Medulla oblongata (tissue), 1 donor: ENCODE measurements around the gene TMEM87A.
"Not testable (repeated sequence)": the region's sequence is repeated elsewhere in the genome, so short reads cannot be mapped to it uniquely, and the experiment has no call there.

Source experiments
- DNase-seq: peaks from one replicate; pipeline ENCODE4 v3.0.0-alpha.2; 2015; ENCODE audit errors: extremely low spot score

The TMEM87A gene

DNA sequence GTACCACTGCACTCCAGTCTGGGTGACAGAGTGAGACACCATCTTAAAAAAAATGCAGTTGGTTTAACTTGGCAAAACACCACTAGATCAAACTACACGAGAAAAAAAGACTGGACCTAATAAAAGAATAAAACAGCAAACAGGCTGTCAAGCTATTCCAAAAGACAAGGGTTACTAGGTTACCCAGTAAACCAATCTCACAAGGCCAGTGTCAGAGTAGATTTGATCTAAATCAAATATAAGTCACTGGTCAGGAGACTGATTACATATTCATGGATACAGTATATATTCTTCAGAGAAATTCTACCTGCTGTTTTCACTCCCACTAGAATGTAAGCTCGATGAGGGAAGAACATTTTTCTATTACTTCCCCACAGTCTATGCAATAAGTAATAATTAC is 2.7 kb downstream of the TMEM87A start:
- no peak for DNase-seq

- no peak for DNase-seq
These were observed 5.9 kb downstream of the TMEM87A start for GRCh38 chr15:42267286-42267685.

- DNase-seq, result no peak
These were observed 8.4 kb downstream of the TMEM87A start for GRCh38 chr15:42264795-42265194.

- DNase-seq, result no peak
These were observed 19.9 kb downstream of the TMEM87A start for GRCh38 chr15:42253300-42253699.

DNA sequence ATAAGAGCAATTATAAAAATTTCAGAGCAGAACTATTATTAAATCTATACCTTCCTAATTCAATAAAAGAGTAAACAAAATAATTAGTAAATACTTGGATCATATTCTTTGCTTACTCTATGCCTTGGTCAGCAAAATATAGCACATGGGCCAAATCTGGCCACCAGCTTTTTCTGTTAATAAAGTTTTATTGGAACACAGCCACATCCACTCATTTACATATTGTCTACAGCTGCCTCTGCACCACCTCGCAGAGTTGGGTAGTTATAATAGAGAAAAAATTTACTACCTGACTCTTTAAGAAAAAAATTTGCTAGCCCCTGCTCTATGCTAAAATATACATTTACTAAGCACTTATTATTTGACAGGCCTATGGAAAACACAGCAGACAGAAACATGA is 32.4 kb downstream of the TMEM87A start:
- DNase-seq, result no peak

GRCh38 chr15:42239528-42240182 is 33.6 kb downstream of the TMEM87A start:
- no peak for DNase-seq

- no peak for DNase-seq
These were observed 40.1 kb downstream of the TMEM87A start for GRCh38 chr15:42233107-42233506.

GRCh38 chr15:42232606-42233005 is 40.6 kb downstream of the TMEM87A start:
- no peak for DNase-seq

GRCh38 chr15:42231088-42231487 is 42.1 kb downstream of the TMEM87A start:
- peak; percentile 20 for DNase-seq

DNA sequence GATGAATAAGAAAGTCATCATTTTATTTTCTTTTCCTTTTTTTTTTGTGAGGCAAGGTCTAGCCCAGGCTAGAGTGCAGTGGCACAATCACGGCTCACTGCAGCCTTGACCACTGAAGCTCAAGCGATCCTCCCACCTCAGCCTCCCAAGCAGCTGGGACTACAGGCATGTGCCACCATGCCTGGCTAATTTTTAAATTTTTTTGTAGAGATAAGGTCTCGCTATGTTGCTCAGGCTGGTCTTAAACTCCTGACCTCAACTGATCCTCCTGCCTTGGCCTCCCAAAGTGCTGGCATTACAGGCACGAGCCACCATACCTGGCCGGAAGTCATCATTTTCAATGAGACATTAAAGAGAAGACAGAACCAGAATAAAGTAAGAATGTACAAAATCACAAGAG is 44.3 kb downstream of the TMEM87A start:
- DNase-seq, result not testable (repeated sequence)

DNA sequence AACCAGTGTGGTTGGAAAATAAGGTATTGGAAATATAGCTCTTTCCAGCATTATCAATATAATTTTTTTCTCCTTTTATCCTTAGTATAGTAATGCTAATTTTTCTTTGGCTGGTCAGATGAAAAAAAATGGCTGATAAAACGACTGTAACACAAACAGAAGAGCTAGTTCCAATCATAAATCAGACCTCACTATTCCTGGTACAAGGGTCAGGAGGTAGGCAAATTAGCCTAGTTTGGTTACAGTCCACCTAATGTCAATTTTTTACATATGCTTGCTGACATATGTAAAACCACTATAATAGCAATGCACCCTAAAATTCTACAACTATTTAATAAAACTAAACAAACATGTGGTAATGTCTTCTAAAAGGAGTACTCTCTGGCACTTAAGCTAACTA is 45.2 kb downstream of the TMEM87A start:
- DNase-seq, result no peak

- peak; percentile 66 for DNase-seq
These were observed 46.6 kb downstream of the TMEM87A start for GRCh38 chr15:42226648-42227047.

DNA sequence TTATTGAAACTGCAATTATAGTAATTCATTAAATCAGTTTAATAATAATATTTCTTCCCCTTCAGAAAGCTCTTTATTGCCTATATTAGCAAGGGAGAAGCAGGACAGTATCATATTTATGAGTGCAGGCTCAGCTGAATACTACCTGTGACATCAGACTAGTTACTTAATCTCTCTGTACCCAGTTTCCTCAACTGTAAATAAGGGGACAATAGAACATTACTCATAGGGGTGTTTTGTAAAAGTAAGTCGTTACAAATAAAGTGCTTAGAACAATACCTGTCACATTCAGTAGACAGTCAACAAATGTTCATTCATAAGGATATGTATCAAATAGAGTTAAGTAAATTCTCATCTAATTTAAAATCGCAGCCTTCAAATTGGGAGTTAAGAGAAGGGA is 53.0 kb downstream of the TMEM87A start:
- DNase-seq, result no peak

DNA sequence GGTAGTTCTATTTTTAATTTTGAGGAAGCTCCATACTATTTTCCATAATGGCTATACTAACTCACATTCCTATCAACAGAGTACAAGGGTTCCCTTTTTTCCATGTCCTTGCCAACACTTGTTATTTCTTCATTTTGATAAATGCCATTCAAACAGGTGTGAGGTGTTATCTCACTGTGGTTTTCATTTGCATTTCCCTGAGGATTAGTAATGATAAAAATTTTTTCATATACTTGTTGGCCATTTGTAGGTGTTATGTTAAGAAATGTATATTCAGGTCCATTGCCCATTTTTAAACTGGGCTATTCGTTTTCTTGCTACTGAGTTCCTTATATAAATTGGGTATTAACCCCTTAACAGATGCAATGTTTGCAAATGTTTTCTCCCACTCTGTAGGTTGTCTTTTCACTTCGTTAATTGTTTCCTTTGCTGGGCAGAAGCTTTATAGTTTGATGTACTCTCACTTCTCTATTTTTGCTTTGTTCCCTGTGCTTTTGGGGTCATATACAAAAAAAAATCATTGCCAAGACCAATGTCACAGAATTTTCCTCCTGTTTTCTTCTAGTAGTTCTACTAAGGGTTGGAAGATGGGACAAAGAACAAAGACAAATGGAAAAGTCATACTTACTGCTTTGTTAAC is 54.2 kb downstream of the TMEM87A start:
- no peak for DNase-seq

- DNase-seq, result no peak
These were observed 55.7 kb downstream of the TMEM87A start for GRCh38 chr15:42217568-42217967.

DNA sequence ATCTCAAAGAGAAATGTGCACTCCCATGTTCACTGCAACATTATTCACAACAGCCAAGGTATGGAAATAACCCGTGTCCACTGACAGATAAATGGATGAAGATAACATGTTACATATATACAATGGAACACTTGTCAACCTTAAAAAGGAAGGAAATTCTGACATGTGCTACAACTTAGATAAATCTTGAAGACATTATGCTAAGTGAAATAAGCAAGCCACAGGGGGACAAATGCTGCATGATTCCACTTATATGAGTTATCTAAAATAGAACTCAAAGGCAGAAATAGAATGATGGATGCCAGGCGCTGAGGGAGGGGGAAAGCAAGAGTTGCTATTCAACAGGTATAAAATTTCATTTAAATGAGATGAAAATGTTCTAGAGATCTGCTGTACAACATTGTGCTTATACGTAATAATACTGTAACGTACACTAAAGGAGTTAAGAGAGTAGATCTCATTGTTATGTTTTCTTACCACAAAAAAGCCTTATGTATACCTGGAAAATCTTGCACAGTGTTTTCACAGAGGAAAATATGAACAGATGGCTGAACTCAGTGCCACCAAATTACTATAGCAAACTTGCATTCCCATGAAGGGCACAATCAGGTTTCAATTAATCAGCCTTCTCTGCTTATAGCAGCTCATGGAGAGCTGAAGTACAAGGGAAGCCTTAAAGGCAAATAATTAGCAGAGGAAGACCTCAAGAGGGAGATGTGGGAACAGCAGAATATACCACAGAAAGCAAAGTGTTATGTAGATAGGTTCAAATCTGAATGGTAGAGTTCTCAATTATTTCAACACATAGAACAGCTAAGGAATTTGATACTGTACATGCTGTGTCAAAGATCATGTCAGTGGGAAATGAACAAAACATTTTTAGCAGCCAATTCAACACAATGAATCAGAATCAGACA is 57.1 kb downstream of the TMEM87A start:
- no peak for DNase-seq

DNA sequence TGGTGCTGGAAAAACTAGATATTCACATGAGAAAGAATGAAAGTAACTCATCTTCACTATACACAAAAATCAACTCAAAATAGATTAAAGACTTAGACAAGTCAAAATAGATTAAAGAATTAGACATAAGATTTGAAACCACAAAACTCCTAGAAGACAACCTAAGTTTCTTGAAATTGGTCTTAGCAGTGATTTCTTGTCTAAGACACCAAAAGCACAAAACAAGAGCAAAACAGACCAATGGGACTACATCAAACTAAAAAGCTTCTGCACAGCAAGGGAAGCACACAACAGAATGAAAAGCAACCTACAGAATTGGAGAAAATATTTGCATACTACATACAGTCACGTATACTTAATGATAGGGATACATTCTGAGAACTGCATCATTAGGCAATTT is 58.6 kb downstream of the TMEM87A start:
- DNase-seq, result no peak

- no peak for DNase-seq
These were observed 59.7 kb downstream of the TMEM87A start for GRCh38 chr15:42213511-42213910.

DNA sequence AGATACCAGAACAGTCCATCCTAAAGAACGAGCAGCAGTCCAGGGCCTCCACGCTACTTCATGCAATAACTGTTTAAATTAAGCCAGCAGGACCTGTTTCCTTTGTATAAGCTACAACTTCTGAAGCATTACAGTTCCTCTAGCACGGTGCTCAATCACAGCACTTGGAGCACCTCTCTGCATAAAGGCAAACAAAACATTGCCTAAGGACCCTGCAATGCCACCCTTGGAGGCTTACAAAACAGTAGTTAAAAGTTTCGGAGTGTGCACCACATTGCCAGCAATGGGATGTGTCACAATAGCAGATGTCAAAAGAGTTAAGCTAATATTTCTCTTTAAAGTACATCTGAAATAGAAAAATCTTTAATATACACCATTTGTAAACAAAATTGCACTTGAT is 62.5 kb downstream of the TMEM87A start:
- DNase-seq, result no peak

- DNase-seq, result peak; percentile 88
These were observed 65.3 kb downstream of the TMEM87A start, which contains the start of gene VPS39 for GRCh38 chr15:42207674-42208579. VPS39 (minus strand) TSS chr15:42208304; CDS start chr15:42208153, 151 bp downstream.

DNA sequence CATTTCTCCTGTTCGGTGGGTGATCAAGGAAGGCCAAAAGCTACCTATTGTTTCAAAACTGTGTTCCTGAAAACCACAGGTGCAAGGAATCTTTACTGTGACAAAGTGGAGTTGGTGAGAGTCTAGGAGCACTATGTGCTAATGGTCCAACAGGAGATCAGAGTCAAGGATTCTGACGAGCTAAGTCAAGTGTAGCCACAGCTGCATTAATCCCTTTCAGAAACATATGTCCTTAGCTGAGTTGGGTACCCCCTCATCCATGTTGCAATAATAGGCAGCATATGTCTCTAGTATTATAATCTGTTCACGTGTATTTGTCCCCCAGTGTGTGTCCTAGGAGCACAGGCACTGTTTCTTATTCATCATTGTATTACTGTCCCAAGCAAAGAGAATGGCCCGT is 66.8 kb downstream of the TMEM87A start:
- no peak for DNase-seq

DNA sequence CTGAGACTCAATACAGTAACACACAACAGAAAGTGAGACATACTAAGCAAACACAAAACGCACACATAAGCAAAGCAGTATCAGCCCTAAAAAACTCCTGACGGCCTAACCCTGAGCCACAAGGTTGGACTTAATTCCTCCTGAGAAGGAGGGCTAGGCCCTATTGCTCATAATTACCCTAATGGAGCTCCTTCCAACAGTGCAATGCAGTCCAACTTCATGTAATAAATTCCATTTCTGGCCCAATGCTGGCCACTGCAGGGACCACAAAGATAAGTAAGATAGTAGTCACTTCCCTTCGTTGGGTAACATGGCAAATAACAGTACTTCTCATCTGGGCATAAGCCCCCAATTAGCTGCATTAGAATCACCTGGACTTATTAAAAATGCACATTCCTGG is 69.3 kb downstream of the TMEM87A start:
- no peak for DNase-seq
